GM21360 (cell line): ENCODE data around the gene KBTBD3.

Source experiments
- ATAC-seq: cut with Tn5 transposase; IDR thresholded peaks from one replicate; pipeline ENCODE4 v1.9.1; 2021; ENCODE audit warnings: mild to moderate bottlenecking, moderate library complexity; ENCODE audit not compliant: unreplicated experiment

The KBTBD3 gene

DNA sequence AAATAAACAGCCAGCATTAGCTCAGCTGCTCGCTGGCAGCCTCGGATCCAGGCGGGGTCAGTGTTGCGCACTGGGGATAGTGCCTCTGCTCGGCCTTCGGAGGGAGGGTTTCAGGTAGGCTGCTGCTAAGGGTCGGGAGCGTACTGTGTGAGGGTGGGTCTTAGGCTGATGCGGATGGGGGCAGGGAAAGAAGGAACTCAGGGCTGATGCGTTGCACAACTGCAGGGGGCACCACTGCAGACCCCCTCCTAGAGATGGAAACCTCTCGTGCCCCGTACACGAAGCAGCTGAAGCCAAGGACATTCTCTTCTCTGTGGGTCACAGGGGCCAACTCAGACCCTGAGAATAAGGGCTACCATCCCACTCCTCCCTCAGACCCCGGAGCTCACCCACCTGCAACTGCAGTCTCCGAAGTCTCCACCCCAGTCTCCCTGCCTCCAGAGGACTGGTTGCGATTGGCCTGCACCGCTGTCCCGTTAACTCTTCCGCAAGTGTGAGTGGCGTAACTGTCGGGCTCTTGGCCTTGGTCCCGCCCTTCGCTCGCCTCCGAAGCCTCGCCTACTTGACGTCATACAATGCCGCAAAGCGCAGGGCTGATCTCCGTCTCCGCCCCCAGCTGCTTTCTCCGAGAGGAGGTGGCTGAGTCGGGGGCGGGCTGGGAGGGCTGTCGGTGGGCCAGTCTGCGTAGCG is at the start of gene KBTBD3:
Gene KBTBD3, minus strand, starts transcription at position 429 of the 690 bp plus-strand sequence. CDS start 18,250 bp downstream, outside the sequence.
- ATAC-seq, result peak; percentile 93

- ATAC-seq, result no peak
These were observed 44.6 kb upstream of the KBTBD3 start for GRCh38 chr11:106121570-106122320.

- ATAC-seq, result no peak
These were observed 28.8 kb upstream of the KBTBD3 start for GRCh38 chr11:106105986-106106385.

GRCh38 chr11:106101819-106102218 is 24.7 kb upstream of the KBTBD3 start:
- ATAC-seq, result no peak

- ATAC-seq, result no peak
These were observed 24.2 kb upstream of the KBTBD3 start for GRCh38 chr11:106101370-106101769.

DNA sequence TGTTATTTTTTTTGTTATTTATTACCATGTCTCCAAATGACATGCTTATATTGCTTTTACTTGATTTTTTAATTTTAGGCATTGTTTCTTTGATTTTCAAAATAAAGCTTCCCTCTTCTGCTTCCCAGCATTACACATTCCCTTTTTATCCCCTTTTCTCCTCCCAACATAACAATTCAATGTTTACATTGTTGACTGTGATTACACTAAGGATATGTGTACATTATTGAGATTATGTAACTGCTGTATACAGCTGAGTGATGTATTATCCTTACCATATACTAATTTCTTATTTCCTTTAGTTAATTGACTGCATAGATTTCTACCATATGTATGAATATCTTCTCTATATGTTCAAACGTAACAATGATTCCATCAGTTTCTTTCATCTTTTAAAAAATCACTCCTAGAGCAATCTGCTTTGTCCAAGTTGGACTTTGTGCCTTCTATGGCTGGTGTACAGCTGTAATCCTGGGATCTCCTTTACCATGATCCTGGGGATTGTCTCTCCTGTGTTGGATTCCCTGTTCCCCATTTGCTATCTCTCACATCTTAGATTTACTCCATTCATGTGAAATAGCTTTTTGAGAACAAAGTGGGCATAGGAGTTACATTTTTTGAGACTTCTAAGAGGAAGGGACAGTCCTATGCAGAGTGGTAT is 21.9 kb upstream of the KBTBD3 start:
- no peak for ATAC-seq

DNA sequence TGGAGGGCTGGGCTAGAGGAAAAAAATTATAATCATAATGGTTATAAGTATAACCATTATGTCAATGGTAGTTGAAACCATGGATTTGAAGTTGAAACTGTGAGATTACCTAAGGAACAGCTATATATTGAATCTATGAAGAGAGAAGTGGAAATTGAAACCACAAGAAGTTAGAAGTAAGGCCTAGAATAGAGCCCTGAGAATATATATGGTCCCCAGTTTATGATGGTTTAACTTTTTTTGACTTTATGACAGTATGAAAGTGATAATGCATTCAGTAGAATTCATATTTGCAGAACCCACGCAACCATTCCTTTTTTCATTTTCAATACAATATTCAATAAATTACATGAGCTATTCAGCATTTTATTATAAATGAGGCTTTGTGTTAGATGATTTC is 15.3 kb upstream of the KBTBD3 start:
- no peak for ATAC-seq

GRCh38 chr11:106091480-106092123 is 14.5 kb upstream of the KBTBD3 start:
- peak; percentile 98 for ATAC-seq

DNA sequence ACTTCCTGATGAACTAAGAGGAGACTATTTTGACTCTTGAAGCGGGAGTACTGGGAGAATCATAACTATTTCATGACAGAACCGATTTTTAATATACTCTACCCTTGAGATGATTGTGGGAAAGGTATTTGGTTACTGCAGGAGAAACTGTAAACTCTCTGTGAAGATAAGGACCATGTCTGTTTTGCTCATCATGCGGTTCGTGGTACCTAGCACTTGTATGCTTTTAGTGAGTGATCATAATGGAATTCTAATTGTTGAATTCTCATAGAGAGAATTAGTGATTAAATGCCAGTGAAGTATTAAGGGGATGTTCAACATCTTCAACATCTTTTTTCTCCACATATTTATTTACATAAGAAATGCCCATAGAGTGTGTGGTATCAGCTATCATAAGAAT is 11.7 kb upstream of the KBTBD3 start:
- no peak for ATAC-seq

- ATAC-seq, result peak; percentile 21
These were observed 10.8 kb upstream of the KBTBD3 start for GRCh38 chr11:106087815-106088435.

DNA sequence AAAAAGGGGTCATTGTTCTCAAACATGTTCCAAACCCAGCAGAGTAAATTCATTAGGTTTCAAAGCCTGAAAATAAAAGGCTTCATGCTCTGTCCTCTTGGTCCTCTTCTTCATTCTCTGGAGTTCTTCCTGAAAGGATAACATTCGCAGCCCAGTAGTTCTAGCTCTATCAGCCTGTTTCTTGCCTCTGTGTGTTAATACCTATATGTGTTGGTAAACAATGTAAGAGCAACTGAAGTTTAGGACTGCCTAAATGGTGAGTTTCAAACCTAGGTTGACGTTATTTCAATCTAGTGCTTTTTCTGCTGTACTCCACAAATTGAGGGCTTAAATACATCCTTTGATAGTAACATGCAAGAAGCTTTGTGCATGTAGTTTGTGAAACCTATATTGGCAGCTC is 9.7 kb upstream of the KBTBD3 start:
- no peak for ATAC-seq

- no peak for ATAC-seq
These were observed 9.0 kb upstream of the KBTBD3 start for GRCh38 chr11:106086135-106086534.

DNA sequence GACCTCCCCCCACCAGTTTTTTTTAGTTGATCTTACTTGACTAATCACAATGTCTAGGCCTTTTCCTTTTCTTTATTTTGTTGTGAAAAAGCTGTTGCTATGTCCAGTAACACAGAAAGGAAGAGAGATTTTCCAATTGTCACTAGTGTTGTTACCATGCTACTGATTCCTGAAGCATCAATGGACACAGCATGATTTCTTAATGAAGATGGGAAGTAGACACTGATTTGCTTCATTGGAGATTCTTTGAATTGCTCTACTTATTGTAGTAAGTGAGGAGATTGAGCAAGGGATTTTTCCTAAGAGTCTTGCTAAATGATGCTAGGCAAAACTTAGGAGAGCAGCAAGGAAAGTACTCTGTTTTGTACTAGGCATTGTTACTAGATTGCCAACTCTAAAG is 4.9 kb upstream of the KBTBD3 start:
- no peak for ATAC-seq

GRCh38 chr11:106077609-106078455 is 685 bp upstream of the KBTBD3 start, which contains the start of gene AASDHPPT:
TSS of gene AASDHPPT (plus strand) at chr11:106077662. CDS start at chr11:106077711, 49 bp downstream.
- ATAC-seq, result peak; percentile 15

DNA sequence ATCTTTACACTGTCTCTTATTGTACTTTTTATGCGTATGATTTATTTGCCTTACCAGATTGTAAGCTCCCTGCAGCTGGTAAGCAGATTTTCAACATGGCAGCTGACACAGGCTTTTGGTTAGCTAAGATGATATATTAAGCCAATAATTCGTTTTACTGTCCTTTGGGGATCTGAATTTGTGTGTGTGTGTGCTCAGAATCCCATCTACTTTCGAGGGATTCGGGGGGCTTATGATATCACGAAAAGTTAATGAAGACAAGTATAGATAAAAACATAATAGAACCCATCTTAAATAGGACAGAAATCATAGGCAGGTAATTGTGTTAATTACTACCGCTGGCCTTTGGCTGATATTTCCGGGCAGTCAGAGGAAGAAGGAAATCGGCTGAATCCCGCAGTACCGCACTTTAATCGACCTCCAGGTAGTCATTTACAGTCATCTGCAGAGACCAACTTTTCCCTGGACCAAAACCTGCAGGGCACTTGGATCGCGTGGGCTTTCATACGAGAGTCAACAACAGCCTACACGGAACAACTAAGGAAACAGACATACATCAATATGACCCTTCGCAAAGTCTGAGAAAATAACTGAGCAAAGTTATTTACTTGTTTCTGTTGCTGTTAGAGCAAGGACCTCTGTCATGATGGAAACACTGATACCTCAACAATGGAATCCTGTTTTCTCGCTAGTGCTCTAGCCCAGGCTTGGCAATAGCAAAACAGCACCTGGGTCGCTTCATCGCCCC is 802 bp downstream of the KBTBD3 start:
- ATAC-seq, result no peak

- no peak for ATAC-seq
These were observed 4.3 kb downstream of the KBTBD3 start for GRCh38 chr11:106072804-106073203.

DNA sequence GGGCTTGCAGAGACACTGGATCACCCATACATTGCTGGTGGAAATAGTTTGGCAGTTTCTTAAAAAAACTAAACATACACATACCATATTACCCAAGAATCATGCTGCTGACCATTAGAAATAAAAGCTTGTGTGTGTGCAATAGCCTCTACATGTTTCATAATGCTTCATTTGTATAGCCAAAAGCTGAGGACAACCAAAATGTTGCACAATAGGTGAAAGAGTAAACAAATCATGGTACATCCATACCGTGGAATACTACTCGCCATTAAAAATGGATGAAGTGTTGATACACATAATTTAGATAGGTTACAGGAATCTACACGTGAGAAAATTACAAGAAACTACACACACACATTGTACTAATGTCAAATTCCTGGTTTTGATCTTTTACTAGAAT is 6.5 kb downstream of the KBTBD3 start:
- no peak for ATAC-seq

- ATAC-seq, result no peak
These were observed 14.1 kb downstream of the KBTBD3 start for GRCh38 chr11:106063009-106063408.
